GM21786 (cell line): ENCODE results near the gene KRTAP3-2.

Experiments
- ATAC-seq: cut with Tn5 transposase; IDR thresholded peaks from one replicate; pipeline ENCODE4 v1.9.1; 2021; ENCODE audit not compliant: unreplicated experiment

The KRTAP3-2 gene

GRCh38 chr17:40974366-40974765 lies 25.3 kb downstream of the KRTAP3-2 start:
- no peak for ATAC-seq

GRCh38 chr17:40967582-40967981 lies 32.1 kb downstream of the KRTAP3-2 start:
- ATAC-seq, result no peak

- ATAC-seq, result no peak
Observed at GRCh38 chr17:40966848-40967247, 32.9 kb downstream of the KRTAP3-2 start, which contains the start of gene KRT39. Gene KRT39 (minus strand): TSS chr17:40966948. CDS start chr17:40966856, 92 bp downstream.

GRCh38 chr17:40963838-40964237 lies 35.9 kb downstream of the KRTAP3-2 start:
- no peak for ATAC-seq

- ATAC-seq, result no peak
Observed at GRCh38 chr17:40962059-40962561, 37.6 kb downstream of the KRTAP3-2 start.

- ATAC-seq, result no peak
Observed at GRCh38 chr17:40961591-40961990, 38.1 kb downstream of the KRTAP3-2 start.

- ATAC-seq, result no peak
Observed at GRCh38 chr17:40960144-40960543, 39.6 kb downstream of the KRTAP3-2 start.

- no peak for ATAC-seq
Observed at GRCh38 chr17:40958086-40958953, 41.4 kb downstream of the KRTAP3-2 start.

GRCh38 chr17:40956401-40957254 lies 43.1 kb downstream of the KRTAP3-2 start:
- ATAC-seq, result no peak

GRCh38 chr17:40953881-40954280 lies 45.8 kb downstream of the KRTAP3-2 start:
- ATAC-seq, result no peak

GRCh38 chr17:40952661-40953060 lies 47.0 kb downstream of the KRTAP3-2 start:
- ATAC-seq, result no peak

- no peak for ATAC-seq
Observed at GRCh38 chr17:40952154-40952553, 47.6 kb downstream of the KRTAP3-2 start.

GRCh38 chr17:40951011-40951622 lies 48.6 kb downstream of the KRTAP3-2 start:
- ATAC-seq, result no peak

- ATAC-seq, result no peak
Observed at GRCh38 chr17:40950176-40950575, 49.5 kb downstream of the KRTAP3-2 start.

- no peak for ATAC-seq
Observed at GRCh38 chr17:40949418-40949817, 50.3 kb downstream of the KRTAP3-2 start.
